Activated naive CD8-positive, alpha-beta T cell treated with anti-CD3 and anti-CD28 coated beads, Interleukin-2, amount 50 U/mL, for 24 hours (primary cell): ENCODE measurements around the gene EXOC4.

ENCODE experiments used
- ATAC-seq: fragments of 150-1000 bp; cut with Tn5 transposase; one replicate; pipeline ENCODE4 v1.10.0; 2021
- DNase-seq: peaks from one replicate; pipeline ENCODE4 v3.0.0; 2021
- H3K27ac Mint-ChIP-seq: one replicate; pipeline ENCODE4 v1.8.0; 2021; ENCODE audit warnings: mild to moderate bottlenecking, mixed read lengths
- H3K27me3 Mint-ChIP-seq: one replicate; pipeline ENCODE4 v1.8.0; 2021; ENCODE audit warnings: mixed read lengths
- H3K36me3 Mint-ChIP-seq: one replicate; pipeline ENCODE4 v1.8.0; 2021; ENCODE audit warnings: low read depth, mixed read lengths
- H3K4me1 Mint-ChIP-seq: one replicate; pipeline ENCODE4 v1.8.0; 2021; ENCODE audit warnings: mixed read lengths
- H3K4me3 Mint-ChIP-seq: one replicate; pipeline ENCODE4 v1.8.0; 2021; ENCODE audit warnings: mild to moderate bottlenecking, moderate library complexity, mixed read lengths
- H3K9me3 Mint-ChIP-seq: one replicate; pipeline ENCODE4 v1.8.0; 2021; ENCODE audit warnings: mixed read lengths

Gene EXOC4

GRCh38 chr7:133958822-133959221 is 705.9 kb downstream of the EXOC4 start:
- Mint-ChIP-seq H3K27me3 (no peaks in the 10 kb centered on the region), H3K27ac (no peak overlapping the region), H3K4me3 (no peak overlapping the region), H3K4me1 (peaks cover 14% of the 10 kb centered on the region), H3K9me3 (peaks cover 14% of the 10 kb centered on the region), H3K36me3 (peaks cover 19% of the 10 kb centered on the region)
- ATAC-seq (no peak), DNase-seq (no peak)

GRCh38 chr7:133959505-133959904 is 706.6 kb downstream of the EXOC4 start:
- ATAC-seq (no peak), DNase-seq (no peak)
- peaks cover 21% of the 10 kb centered on the region for H3K36me3 Mint-ChIP-seq
- peaks cover 14% of the 10 kb centered on the region for H3K4me1 Mint-ChIP-seq
- H3K4me3 Mint-ChIP-seq = no peak overlapping the region
- H3K27me3 Mint-ChIP-seq = no peaks in the 10 kb centered on the region
- H3K27ac Mint-ChIP-seq = no peak overlapping the region
- H3K9me3 Mint-ChIP-seq = peaks cover 14% of the 10 kb centered on the region

- Mint-ChIP-seq H3K27me3 (no peaks in the 10 kb centered on the region), H3K4me1 (peaks cover 14% of the 10 kb centered on the region), H3K4me3 (no peak overlapping the region), H3K9me3 (peaks cover 15% of the 10 kb centered on the region), H3K36me3 (peaks cover 26% of the 10 kb centered on the region), H3K27ac (no peak overlapping the region)
- peak; percentile 80 for ATAC-seq
- peak; percentile 3 for DNase-seq
Measured at GRCh38 chr7:133961724-133962123, 708.8 kb downstream of the EXOC4 start.

GRCh38 chr7:133962646-133963045 is 709.8 kb downstream of the EXOC4 start:
- Mint-ChIP-seq H3K4me3 (no peak overlapping the region), H3K4me1 (peaks cover 14% of the 10 kb centered on the region), H3K9me3 (peaks cover 25% of the 10 kb centered on the region), H3K36me3 (peaks cover 35% of the 10 kb centered on the region), H3K27me3 (no peaks in the 10 kb centered on the region), H3K27ac (no peak overlapping the region)
- ATAC-seq = no peak
- DNase-seq = no peak

- peaks cover 37% of the 10 kb centered on the region for H3K36me3 Mint-ChIP-seq
- H3K4me3 Mint-ChIP-seq = no peak overlapping the region
- H3K9me3 Mint-ChIP-seq = peaks cover 31% of the 10 kb centered on the region
- no peak overlapping the region for H3K27ac Mint-ChIP-seq
- DNase-seq (no peak), ATAC-seq (no peak)
- H3K27me3 Mint-ChIP-seq = no peaks in the 10 kb centered on the region
- peaks cover 14% of the 10 kb centered on the region for H3K4me1 Mint-ChIP-seq
Measured at GRCh38 chr7:133963629-133964028, 710.8 kb downstream of the EXOC4 start.

- DNase-seq (no peak), ATAC-seq (no peak)
- Mint-ChIP-seq H3K27me3 (no peaks in the 10 kb centered on the region), H3K36me3 (peaks cover 24% of the 10 kb centered on the region), H3K4me3 (no peak overlapping the region), H3K4me1 (no peaks in the 10 kb centered on the region), H3K9me3 (peaks cover 25% of the 10 kb centered on the region), H3K27ac (no peak overlapping the region)
Measured at GRCh38 chr7:133971625-133972024, 718.7 kb downstream of the EXOC4 start.

- Mint-ChIP-seq H3K27me3 (no peaks in the 10 kb centered on the region), H3K4me1 (no peaks in the 10 kb centered on the region), H3K27ac (no peak overlapping the region), H3K9me3 (peaks cover 8% of the 10 kb centered on the region), H3K36me3 (peaks cover 14% of the 10 kb centered on the region), H3K4me3 (no peak overlapping the region)
- DNase-seq (no peak), ATAC-seq (no peak)
Measured at GRCh38 chr7:133973710-133974109, 720.8 kb downstream of the EXOC4 start.

GRCh38 chr7:133975130-133975529 is 722.3 kb downstream of the EXOC4 start:
- Mint-ChIP-seq H3K27ac (no peak overlapping the region), H3K4me3 (no peak overlapping the region), H3K27me3 (no peaks in the 10 kb centered on the region), H3K9me3 (peaks cover 5% of the 10 kb centered on the region), H3K4me1 (no peaks in the 10 kb centered on the region), H3K36me3 (peaks cover 10% of the 10 kb centered on the region)
- ATAC-seq = no peak
- no peak for DNase-seq

- H3K36me3 Mint-ChIP-seq = peaks cover 14% of the 10 kb centered on the region
- no peak overlapping the region for H3K4me3 Mint-ChIP-seq
- no peaks in the 10 kb centered on the region for H3K4me1 Mint-ChIP-seq
- DNase-seq (no peak), ATAC-seq (no peak)
- no peaks in the 10 kb centered on the region for H3K27me3 Mint-ChIP-seq
- H3K27ac Mint-ChIP-seq = no peak overlapping the region
- peaks cover 6% of the 10 kb centered on the region for H3K9me3 Mint-ChIP-seq
Measured at GRCh38 chr7:133976140-133976539, 723.3 kb downstream of the EXOC4 start.

GRCh38 chr7:133977409-133978274 is 724.8 kb downstream of the EXOC4 start:
- no peak overlapping the region for H3K27ac Mint-ChIP-seq

GRCh38 chr7:133978502-133979295 is 725.8 kb downstream of the EXOC4 start:
- ATAC-seq (no peak), DNase-seq (no peak)
- peaks cover 6% of the 10 kb centered on the region for H3K9me3 Mint-ChIP-seq
- H3K4me3 Mint-ChIP-seq = no peak overlapping the region
- peaks cover 14% of the 10 kb centered on the region for H3K36me3 Mint-ChIP-seq
- no peak overlapping the region for H3K27ac Mint-ChIP-seq
- no peaks in the 10 kb centered on the region for H3K27me3 Mint-ChIP-seq
- H3K4me1 Mint-ChIP-seq = no peaks in the 10 kb centered on the region

More at GRCh38 chr7:133977409-133978274, 724.8 kb downstream of the EXOC4 start:
- ATAC-seq (no peak), DNase-seq (no peak)
- peaks cover 14% of the 10 kb centered on the region for H3K36me3 Mint-ChIP-seq
- peaks cover 6% of the 10 kb centered on the region for H3K9me3 Mint-ChIP-seq
- H3K4me1 Mint-ChIP-seq = no peaks in the 10 kb centered on the region
- H3K4me3 Mint-ChIP-seq = no peak overlapping the region
- no peaks in the 10 kb centered on the region for H3K27me3 Mint-ChIP-seq

- Mint-ChIP-seq H3K27ac (no peak overlapping the region), H3K27me3 (no peaks in the 10 kb centered on the region), H3K9me3 (peaks cover 6% of the 10 kb centered on the region), H3K4me1 (no peaks in the 10 kb centered on the region), H3K36me3 (peaks cover 14% of the 10 kb centered on the region), H3K4me3 (no peak overlapping the region)
- ATAC-seq (no peak), DNase-seq (no peak)
Measured at GRCh38 chr7:133980804-133981203, 727.9 kb downstream of the EXOC4 start.

- Mint-ChIP-seq H3K27ac (no peak overlapping the region), H3K9me3 (peaks cover 6% of the 10 kb centered on the region), H3K4me3 (no peak overlapping the region), H3K4me1 (no peaks in the 10 kb centered on the region), H3K36me3 (peaks cover 9% of the 10 kb centered on the region), H3K27me3 (no peaks in the 10 kb centered on the region)
- ATAC-seq (no peak), DNase-seq (no peak)
Measured at GRCh38 chr7:133983685-133984419, 731.0 kb downstream of the EXOC4 start.

GRCh38 chr7:133985300-133985699 is 732.4 kb downstream of the EXOC4 start:
- Mint-ChIP-seq H3K9me3 (no peaks in the 10 kb centered on the region), H3K27ac (no peak overlapping the region), H3K4me3 (no peak overlapping the region), H3K36me3 (peaks cover 2% of the 10 kb centered on the region), H3K27me3 (no peaks in the 10 kb centered on the region), H3K4me1 (no peaks in the 10 kb centered on the region)
- DNase-seq (no peak), ATAC-seq (no peak)
